H1 (cell line): ENCODE results near the gene MYO9A. TPM values are rescaled to one million over a fixed set of nuclear protein-coding genes. Genes with fewer than 3 reads are reported as not detected.
A peak's percentile ranks its signal among the peaks of the same experiment; 100 is the strongest.

Source experiments
- CTCF ChIA-PET: fragments of 300-600 bp; sonication (Branson Sonifier 250); formaldehyde crosslinking; loops from one replicate; lab custom pipeline; 2021; ENCODE audit not compliant: partially characterized antibody; lab: Charles Lee
- POLR2A ChIA-PET: fragments of 300-600 bp; sonication (Branson Sonifier 250); formaldehyde crosslinking; loops from one replicate; lab custom pipeline; 2021; ENCODE audit warnings: inconsistent platforms; ENCODE audit not compliant: partially characterized antibody; lab: Charles Lee
- DNase-seq, 2 experiments: peaks; one replicate each; pipeline versions ENCODE4 v3.0.0 to v3.0.0-alpha.2; 2010 to 2022; ENCODE audit warnings: low spot score in 2 of 2, low read depth in 1 of 2, mixed read lengths in 1 of 2
- FAIRE-seq: peaks from 2 replicates; lab custom pipeline; 2011; peaks lifted over from hg19 to GRCh38; lab: Jason Lieb, UNC
- H2AFZ ChIP-seq: 2 replicates; pipeline ENCODE4 v1.8.1; 2012; ENCODE audit warnings: low read length, inconsistent platforms
- H2AK5ac ChIP-seq: 2 replicates; pipeline ENCODE4 v1.6.1; 2013; ENCODE audit warnings: low read depth, low read length
- H2BK120ac ChIP-seq: replicated peaks from 2 replicates; pipeline ENCODE3; 2013; ENCODE audit warnings: low read depth, low read length, inconsistent platforms
- H2BK12ac ChIP-seq: 2 replicates; pipeline ENCODE4 v1.6.1; 2013; ENCODE audit warnings: low read depth, low read length
- H2BK15ac ChIP-seq: 2 replicates; pipeline ENCODE4 v1.6.1; 2013; ENCODE audit warnings: low read length
- H2BK20ac ChIP-seq: 2 replicates; pipeline ENCODE4 v1.6.1; 2013; ENCODE audit warnings: low read length
- H2BK5ac ChIP-seq: 2 replicates; pipeline ENCODE4 v1.6.1; 2013; ENCODE audit warnings: low read depth, low read length
- H3K14ac ChIP-seq: 2 replicates; pipeline ENCODE4 v1.6.1; 2013; ENCODE audit warnings: inconsistent platforms; ENCODE audit not compliant: insufficient read length
- H3K18ac ChIP-seq: 2 replicates; pipeline ENCODE4 v1.6.1; 2013; ENCODE audit warnings: low read length; ENCODE audit errors: extremely low read depth
- H3K23ac ChIP-seq: 2 replicates; pipeline ENCODE4 v1.6.1; 2013; ENCODE audit warnings: inconsistent platforms; ENCODE audit not compliant: insufficient read length
- H3K23me2 ChIP-seq: 2 replicates; pipeline ENCODE4 v1.6.1; 2013; ENCODE audit warnings: low read depth, low read length
- H3K27ac ChIP-seq: 2 replicates; pipeline ENCODE4 v1.6.1; 2011; ENCODE audit warnings: low read depth, low read length, inconsistent platforms
- H3K27me3 ChIP-seq, 4 experiments: replicated peaks in 1 of 4; 1 replicate in 1 of 4; 2 replicates in 3 of 4; pipeline versions ENCODE4 v1.6.1 to v1.8.1; 2011 to 2013; ENCODE audit warnings: low read length in 3 of 4, mild to moderate bottlenecking in 3 of 4, inconsistent platforms in 2 of 4, mixed read lengths in 2 of 4, moderate library complexity in 1 of 4; ENCODE audit not compliant: control insufficient read depth in 3 of 4, insufficient read depth in 3 of 4; ENCODE audit errors: extremely low read depth in 1 of 4
- H3K36me3 ChIP-seq, 4 experiments: 2 replicates each; pipeline versions ENCODE4 v1.6.1 to v1.8.1; 2011 to 2013; ENCODE audit warnings: mild to moderate bottlenecking in 4 of 4, low read length in 3 of 4, moderate library complexity in 2 of 4, control low read depth in 1 of 4, inconsistent platforms in 1 of 4; ENCODE audit not compliant: insufficient read depth in 4 of 4, control insufficient read depth in 2 of 4
- H3K4ac ChIP-seq: replicated peaks from 2 replicates; pipeline ENCODE3; 2013; ENCODE audit warnings: low read length, low read depth, mixed read lengths, inconsistent platforms; ENCODE audit not compliant: insufficient read length
- H3K4me1 ChIP-seq, 4 experiments: replicated peaks in 1 of 4; 1 replicate in 1 of 4; 2 replicates in 3 of 4; pipeline versions ENCODE4 v1.6.1 to v1.8.1; 2011 to 2013; ENCODE audit warnings: low read length in 3 of 4, inconsistent platforms in 2 of 4, mixed read lengths in 1 of 4; ENCODE audit not compliant: insufficient read depth in 4 of 4, control insufficient read depth in 3 of 4
- H3K4me2 ChIP-seq, 2 experiments: 2 replicates each; pipeline versions ENCODE4 v1.6.1 to v1.8.1; 2011 to 2013; ENCODE audit warnings: low read depth in 2 of 2, low read length in 2 of 2, control low read depth in 1 of 2, inconsistent platforms in 1 of 2, mild to moderate bottlenecking in 1 of 2; ENCODE audit not compliant: insufficient read depth in 1 of 2
- H3K4me3 ChIP-seq, 4 experiments: fragments of 200-600, 300-600 bp in 1 of 4; sonication (generic), shearing (Covaris generic), sonication (Bioruptor Twin) in 1 of 4; 2 replicates each; pipeline versions ENCODE4 v1.5.1 to v1.8.1; 2011 to 2016; ENCODE audit warnings: low read length in 4 of 4, low read depth in 3 of 4, control low read depth in 2 of 4, inconsistent platforms in 2 of 4, mild to moderate bottlenecking in 2 of 4, mixed read lengths in 1 of 4, moderate library complexity in 1 of 4; ENCODE audit not compliant: insufficient read depth in 2 of 4; ENCODE audit errors: extremely low read depth in 1 of 4
- H3K56ac ChIP-seq: replicated peaks from 2 replicates; pipeline ENCODE3; 2013; ENCODE audit warnings: low read depth, mild to moderate bottlenecking, mixed read lengths, low read length, inconsistent platforms; ENCODE audit not compliant: insufficient read length
- H3K79me1 ChIP-seq: 2 replicates; pipeline ENCODE4 v1.6.1; 2013; ENCODE audit warnings: low read depth, low read length, control low read depth
- H3K79me2 ChIP-seq, 2 experiments: 2 replicates each; pipeline versions ENCODE4 v1.6.1 to v1.8.1; 2012 to 2013; ENCODE audit warnings: low read length in 2 of 2, mild to moderate bottlenecking in 2 of 2, inconsistent platforms in 1 of 2; ENCODE audit not compliant: insufficient read depth in 2 of 2, control insufficient read depth in 1 of 2
- H3K9ac ChIP-seq, 4 experiments: replicated peaks in 1 of 4; 1 replicate in 1 of 4; 2 replicates in 3 of 4; pipeline versions ENCODE4 v1.6.1 to v1.8.1; 2011 to 2013; ENCODE audit warnings: low read depth in 3 of 4, low read length in 3 of 4, control low read depth in 2 of 4, mild to moderate bottlenecking in 2 of 4, moderate library complexity in 2 of 4, inconsistent platforms in 1 of 4; ENCODE audit errors: extremely low read depth in 1 of 4
- H3K9me3 ChIP-seq, 2 experiments: 2 replicates each; pipeline versions ENCODE4 v1.6.1 to v1.8.1; 2012 to 2013; ENCODE audit warnings: mild to moderate bottlenecking in 2 of 2, moderate library complexity in 2 of 2, control low read depth in 1 of 2, inconsistent platforms in 1 of 2, low read depth in 1 of 2, low read length in 1 of 2, mixed read lengths in 1 of 2; ENCODE audit not compliant: insufficient read depth in 2 of 2
- H4K20me1 ChIP-seq, 2 experiments: replicated peaks in 1 of 2; 2 replicates each; pipeline versions ENCODE3 to v1.8.1; 2011 to 2013; ENCODE audit warnings: inconsistent platforms in 2 of 2, low read length in 2 of 2, mild to moderate bottlenecking in 1 of 2; ENCODE audit not compliant: insufficient read depth in 2 of 2, control insufficient read depth in 1 of 2
- H4K5ac ChIP-seq: 2 replicates; pipeline ENCODE4 v1.6.1; 2013; ENCODE audit warnings: low read length, low read depth, mixed read lengths, inconsistent platforms; ENCODE audit not compliant: insufficient read length
- H4K8ac ChIP-seq: 2 replicates; pipeline ENCODE4 v1.8.0; 2013; ENCODE audit warnings: mild to moderate bottlenecking, moderate library complexity, low read length, inconsistent platforms; ENCODE audit not compliant: insufficient read depth; ENCODE audit errors: extremely low read depth
- H4K91ac ChIP-seq: replicated peaks from 2 replicates; pipeline ENCODE3; 2013; ENCODE audit warnings: low read length, mixed read lengths, inconsistent platforms; ENCODE audit not compliant: insufficient read length
- CTCF ChIP-seq, 3 experiments: IDR thresholded peaks; 1 replicate in 2 of 3; 2 replicates in 1 of 3; pipeline versions ENCODE4 v1.5.1 to v1.6.1; 2011; ENCODE audit warnings: low read length in 3 of 3, mild to moderate bottlenecking in 3 of 3, inconsistent platforms in 2 of 3, low read depth in 1 of 3, moderate library complexity in 1 of 3; ENCODE audit not compliant: insufficient read depth in 1 of 3; ENCODE audit errors: control extremely low read depth in 1 of 3
- KDM1A ChIP-seq: fragments of 200-600, 300-600 bp; sonication (generic); IDR thresholded peaks from 2 replicates; pipeline ENCODE4 v1.7.1; 2016; ENCODE audit warnings: mild to moderate bottlenecking, low read length, borderline replicate concordance
- RAD21 ChIP-seq, 2 experiments: IDR thresholded peaks in 1 of 2; conservative IDR thresholded peaks in 1 of 2; 2 replicates each; pipeline ENCODE4 v1.6.1; 2011; ENCODE audit warnings: low read depth in 2 of 2, low read length in 2 of 2, improper control_type of control experiment in 1 of 2, inconsistent platforms in 1 of 2, mild to moderate bottlenecking in 1 of 2, moderate library complexity in 1 of 2
- WGBS, 2 experiments: shearing (Covaris generic) in 1 of 2; methylation state at CpG; one replicate each; pipeline versions ENCODE4 v1.1.6 to v1.1.7; 2013 to 2015; ENCODE audit warnings: low lambda C conversion rate in 2 of 2, mixed read lengths in 2 of 2, inconsistent platforms in 1 of 2, low coverage in 1 of 2, missing lambda C conversion rate in 1 of 2; ENCODE audit not compliant: insufficient replicate concordance in 2 of 2, insufficient coverage in 1 of 2, insufficient read length in 1 of 2; ENCODE audit errors: extremely low coverage in 1 of 2, missing lambda C conversion rate in 1 of 2; 5-methylcytosine and 5-hydroxymethylcytosine counted together
- polyA plus RNA-seq, 7 experiments: library from polyadenylated mRNA; depleted of rRNA in 3 of 7; stranded (reverse) in 5 of 7; unstranded in 2 of 7; fragments of >200 nt in 5 of 7; fragments of 200-250 nt in 2 of 7; gene quantifications; 1 replicate in 5 of 7; 2 replicates in 1 of 7; 4 replicates in 1 of 7; pipeline versions ENCODE4 v1.2.1 to v1.2.3, GENCODE V29; 2011 to 2013; ENCODE audit warnings: missing spikeins in 2 of 7, mixed read lengths in 2 of 7
- total RNA-seq: library from RNA; stranded (reverse); fragmentation: NEBNext Ultra II Directional; extraction: Animal tissue kit (Norgen Biotek cat#: 25700); gene quantifications from 2 replicates; pipeline ENCODE4 v1.2.1, GENCODE V29; 2021

The MYO9A gene
- total and polyA plus RNA-seq, 2 of the 8 experiments (the other 6 are each of a cell fraction or from before 2014, with no cell fraction given) = 3.9 to 26.0 TPM

DNA sequence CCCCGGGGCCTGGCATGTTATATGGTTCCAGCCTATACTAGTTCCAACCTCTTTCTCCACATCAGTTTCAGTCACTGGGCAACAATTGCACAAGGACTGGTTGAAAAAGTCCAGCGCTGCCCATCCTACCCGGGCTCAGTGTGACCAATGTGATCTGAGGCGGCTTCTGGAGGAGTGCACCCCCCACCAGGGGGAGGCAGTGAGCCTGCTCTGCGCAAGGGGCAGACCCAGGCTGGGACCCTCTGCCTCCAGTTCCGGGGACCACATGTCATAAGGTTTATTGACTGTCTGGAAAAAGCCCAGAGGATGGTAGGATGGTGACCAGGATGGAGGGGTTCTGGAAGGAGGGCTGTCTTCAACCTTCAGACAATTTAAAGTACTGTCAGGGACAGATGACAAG lies 333.2 kb downstream of the MYO9A start:
- no peak overlapping the region for H2BK5ac ChIP-seq
- no peak overlapping the region for H2BK120ac ChIP-seq
- 75% methylated on average over 6 of the region's 6 CpGs; no CpG with 5 or more reads in 1 of the 2 experiments for WGBS, 2 experiments
- H3K14ac ChIP-seq = no peak overlapping the region
- H2BK20ac ChIP-seq = no peak overlapping the region
- no peak overlapping the region for H3K4me2 ChIP-seq
- H2AFZ ChIP-seq = no peak overlapping the region
- no peaks in the 10 kb centered on the region for H3K9me3 ChIP-seq
- H3K36me3 ChIP-seq = no peaks in the 10 kb centered on the region
- H4K8ac ChIP-seq = no peak overlapping the region; the same call in 1 of the 2 replicates
- no peak overlapping the region for H3K4me3 ChIP-seq
- DNase-seq = peak in 1 of 2 experiments; percentile 85
- no peaks in the 10 kb centered on the region for H3K27me3 ChIP-seq
- TF ChIP-seq RAD21 (IDR thresholded peaks at IDR 0.05 in 1 of 2, conservative IDR thresholded peaks at IDR 0.05 in 1 of 2; ENCODE audit: low read depth in 2 of 2, low read length in 2 of 2) (peak; percentile 58 to 64; a peak in 3 of 4 replicates), CTCF (IDR thresholded peaks at IDR 0.05; ENCODE audit: control extremely low read depth in 1 of 3, insufficient read depth in 1 of 3, low read depth in 1 of 3, low read length in 3 of 3) (peak; percentile 76 to 85 (median 82)), KDM1A (no peak)
- H2BK12ac ChIP-seq = no peak overlapping the region
- H3K4me1 ChIP-seq = no peaks in the 10 kb centered on the region; a peak in 2 of 7 replicates
- peaks cover 0 to 2% of the 10 kb centered on the region in 2 experiments for H4K20me1 ChIP-seq
- no peak overlapping the region for H4K91ac ChIP-seq
- no peak overlapping the region for H2BK15ac ChIP-seq
- FAIRE-seq = no peak
- CTCF ChIA-PET = interaction anchor here (0.7 to 2.0 kb wide), 11 partner anchors 9 to 113 kb away, joined by 3 to 42 read pairs (median 5); no protein-coding TSS in a partner anchor
- no peak overlapping the region for H3K27ac ChIP-seq
- H3K79me2 ChIP-seq = no peaks in the 10 kb centered on the region
- no peaks in the 10 kb centered on the region for H3K79me1 ChIP-seq
- POLR2A ChIA-PET = no interaction called here
- no peak overlapping the region for H3K56ac ChIP-seq
- peaks cover 3% of the 10 kb centered on the region; the same call in 1 of the 2 replicates for H3K23me2 ChIP-seq
- H2AK5ac ChIP-seq = no peak overlapping the region
- no peak overlapping the region for H3K4ac ChIP-seq
- H3K18ac ChIP-seq = no peak overlapping the region
- no peak overlapping the region for H4K5ac ChIP-seq
- no peak overlapping the region for H3K23ac ChIP-seq
- no peak overlapping the region for H3K9ac ChIP-seq
